Iris pigment epithelial cell (primary cell): ENCODE measurements around the gene UMODL1.
A peak's percentile ranks its signal among the peaks of the same experiment; 100 is the strongest.

Experiments
- DNase-seq: peaks from one replicate; pipeline ENCODE4 v3.0.0-alpha.2; 2011; ENCODE audit warnings: low read depth

Gene UMODL1

GRCh38 chr21:42080788-42081083 lies 9.6 kb downstream of the UMODL1 start:
- peak; percentile 85 for DNase-seq

DNA sequence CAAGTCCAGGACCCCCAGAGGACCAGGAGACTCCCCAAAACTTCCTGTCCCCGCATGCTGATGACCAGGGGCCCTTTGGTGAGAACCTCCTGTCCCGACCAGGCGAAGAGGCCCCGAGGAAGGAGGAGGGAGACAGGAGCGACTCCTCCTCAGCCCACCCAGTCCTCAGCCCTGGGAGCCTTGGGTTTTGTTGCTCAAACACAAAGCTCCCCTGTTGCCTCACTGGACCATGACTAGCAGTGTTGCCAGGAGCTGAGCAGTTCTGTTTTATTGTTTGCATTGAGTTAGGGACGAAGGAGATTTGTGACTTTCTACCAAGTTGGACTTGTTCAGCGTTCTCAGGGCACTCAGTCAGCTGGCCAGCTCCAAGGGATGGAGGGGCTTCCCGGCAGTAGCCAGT lies 10.0 kb downstream of the UMODL1 start:
- no peak for DNase-seq

DNA sequence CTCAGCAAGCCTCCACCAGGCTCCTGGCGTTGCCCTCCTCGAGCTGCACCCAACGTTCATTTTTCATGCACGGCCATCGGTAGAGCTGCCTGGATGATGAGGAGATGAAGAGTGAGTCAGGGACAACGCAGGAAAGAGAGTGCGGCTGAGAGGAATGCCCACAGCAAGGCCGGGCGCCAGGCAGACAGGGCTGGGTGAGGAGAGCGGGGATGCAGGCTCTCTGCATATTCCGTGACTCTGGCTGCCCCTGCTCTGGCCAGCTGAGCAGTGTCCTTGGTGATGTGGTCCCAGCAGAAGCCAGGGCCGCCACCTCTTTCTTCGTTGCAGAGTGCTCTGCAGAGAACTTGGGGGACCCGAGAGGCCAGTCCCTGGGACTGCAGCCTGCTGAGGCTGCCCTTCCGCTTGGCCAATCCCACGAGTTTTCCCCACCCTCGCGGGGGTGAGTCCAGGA lies 10.8 kb downstream of the UMODL1 start:
- DNase-seq, result no peak

DNA sequence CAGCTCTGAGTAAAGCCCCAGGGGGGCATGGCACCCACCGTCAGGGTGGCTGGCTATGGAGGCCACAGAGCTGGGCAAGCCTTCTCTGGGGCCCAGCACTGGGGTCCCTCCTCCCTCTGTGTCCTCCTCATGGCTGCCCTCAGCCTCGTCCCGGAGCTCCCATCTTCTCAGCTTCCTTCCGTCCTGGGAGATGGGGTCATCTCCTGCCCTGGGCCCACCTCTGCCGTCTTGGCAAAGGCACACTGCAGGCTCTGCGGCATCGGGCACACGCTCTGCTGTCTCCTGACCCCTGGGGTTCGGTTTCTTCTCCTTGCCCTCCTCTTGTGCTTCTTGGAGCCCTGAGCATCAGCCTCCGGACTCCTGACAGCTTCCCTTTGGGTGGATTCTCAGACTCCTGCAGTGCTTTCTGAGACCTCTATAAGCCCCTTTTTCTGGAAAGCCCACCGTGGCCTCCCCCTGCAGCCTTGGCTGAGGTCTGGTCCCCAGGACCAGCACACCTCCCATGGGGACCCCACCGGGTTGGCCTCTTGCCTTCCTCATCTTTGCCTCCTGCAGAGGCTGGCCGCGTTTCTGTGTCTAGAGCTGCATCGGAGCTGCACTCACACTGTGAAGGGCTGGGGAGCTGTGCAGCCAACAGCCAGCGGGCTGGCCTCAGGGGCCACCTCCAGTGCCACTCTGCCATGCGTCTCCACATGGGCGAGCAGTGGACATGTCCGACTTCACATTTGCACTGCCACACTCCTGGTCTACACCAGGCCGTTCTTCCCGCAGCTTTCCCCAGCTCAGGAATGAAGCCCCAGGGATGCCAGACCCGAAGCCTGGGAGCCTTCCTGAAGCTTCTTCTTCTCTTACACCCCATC lies 11.6 kb downstream of the UMODL1 start:
- no peak for DNase-seq

DNA sequence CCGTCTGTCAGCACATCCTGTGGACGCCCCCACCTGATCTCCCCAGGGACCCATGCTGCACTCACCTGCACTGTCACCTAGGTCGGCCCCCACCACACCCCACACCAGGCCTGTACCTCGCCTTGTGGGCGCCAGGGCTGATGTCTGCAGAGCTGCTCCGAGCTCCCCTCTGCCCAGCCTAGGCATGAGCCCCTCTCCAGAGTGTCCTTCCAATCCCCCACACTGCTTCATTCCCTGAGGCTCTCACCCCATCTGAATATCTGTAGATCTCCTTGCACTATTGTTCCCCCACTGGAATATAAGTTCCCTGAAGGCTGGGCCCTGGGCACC lies 12.2 kb downstream of the UMODL1 start:
- DNase-seq, result no peak

GRCh38 chr21:42084079-42084478 lies 13.0 kb downstream of the UMODL1 start:
- DNase-seq, result no peak

- no peak for DNase-seq
These were observed 14.3 kb downstream of the UMODL1 start for GRCh38 chr21:42085246-42086077.

- no peak for DNase-seq
These were observed 15.9 kb downstream of the UMODL1 start for GRCh38 chr21:42086969-42087368.

DNA sequence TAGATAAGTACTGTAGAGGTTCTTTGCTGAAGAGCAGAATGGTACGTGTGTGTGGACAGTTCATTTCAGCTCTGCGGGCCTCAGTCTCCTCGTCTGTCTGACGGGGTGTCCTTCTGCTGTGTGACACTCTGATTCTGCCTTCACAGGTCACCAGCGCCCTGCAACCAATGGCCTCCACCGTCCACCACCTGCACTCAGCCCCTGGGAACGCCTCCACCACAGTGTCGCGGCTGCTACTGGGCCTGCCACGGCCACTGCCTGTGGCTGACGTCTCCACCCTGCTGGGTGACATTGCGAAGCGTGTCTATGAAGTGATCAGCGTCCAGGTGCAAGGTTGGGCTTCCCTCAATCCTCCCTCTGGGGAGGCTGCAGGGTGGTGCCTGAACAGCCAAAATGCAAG lies 17.0 kb downstream of the UMODL1 start:
- DNase-seq, result no peak

GRCh38 chr21:42088658-42089057 lies 17.5 kb downstream of the UMODL1 start:
- no peak for DNase-seq

DNA sequence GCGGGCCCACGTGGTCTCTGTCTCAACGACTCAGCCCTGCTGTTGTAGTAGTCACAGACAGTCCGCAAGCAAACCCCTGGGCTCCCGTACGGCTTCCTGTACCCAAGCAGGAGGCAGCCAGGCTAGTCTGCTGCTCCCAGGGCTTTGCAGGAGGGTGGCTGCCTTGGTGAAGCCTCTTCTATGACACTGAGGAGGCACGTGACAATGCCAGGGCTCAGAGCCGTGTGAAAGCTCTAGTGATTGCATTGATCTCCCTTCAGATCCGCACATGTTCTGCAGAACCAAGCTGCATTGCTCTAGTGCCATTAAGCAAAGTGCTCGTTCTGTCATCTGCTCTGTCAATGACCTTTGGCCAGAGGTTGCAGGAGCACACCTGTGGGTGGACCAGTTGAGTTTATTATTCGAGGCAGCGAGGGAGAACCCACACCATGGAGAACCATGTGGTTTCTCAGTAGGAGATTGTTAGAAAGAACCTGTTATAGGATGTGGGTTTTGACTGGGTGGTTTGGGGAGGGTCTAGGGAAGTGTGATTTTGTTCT lies 18.0 kb downstream of the UMODL1 start:
- DNase-seq, result peak; percentile 37

DNA sequence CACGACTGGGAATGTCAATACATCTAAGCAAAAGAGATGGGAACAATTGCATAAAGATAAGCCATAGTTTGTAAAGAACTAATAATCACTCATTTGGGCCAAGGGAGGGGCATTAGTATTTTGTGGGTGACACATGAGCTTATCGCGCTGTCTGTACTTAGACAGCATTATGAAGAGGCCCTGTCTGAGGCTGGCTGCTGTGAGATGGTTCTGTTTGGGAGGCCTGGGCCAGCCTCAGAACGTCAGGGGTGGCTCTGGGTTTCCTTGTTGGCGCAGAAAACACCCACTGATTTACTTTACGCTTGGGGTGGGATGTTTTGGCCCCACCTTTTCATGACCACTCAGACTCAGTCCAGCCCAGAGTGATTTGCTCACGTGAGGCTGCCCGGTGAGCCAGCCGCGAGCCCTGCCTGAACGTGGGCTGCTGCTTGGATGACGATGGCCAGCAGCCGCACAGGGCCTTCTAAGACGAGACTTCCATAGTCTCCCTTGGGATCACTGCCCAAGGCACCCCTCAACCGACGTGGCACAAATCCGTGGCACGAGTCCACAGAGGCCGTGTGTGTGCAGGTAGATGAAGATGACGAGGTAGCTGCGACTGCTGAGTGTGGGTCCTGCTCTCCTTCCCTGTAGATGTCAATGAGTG lies 18.7 kb downstream of the UMODL1 start:
- DNase-seq, result no peak

DNA sequence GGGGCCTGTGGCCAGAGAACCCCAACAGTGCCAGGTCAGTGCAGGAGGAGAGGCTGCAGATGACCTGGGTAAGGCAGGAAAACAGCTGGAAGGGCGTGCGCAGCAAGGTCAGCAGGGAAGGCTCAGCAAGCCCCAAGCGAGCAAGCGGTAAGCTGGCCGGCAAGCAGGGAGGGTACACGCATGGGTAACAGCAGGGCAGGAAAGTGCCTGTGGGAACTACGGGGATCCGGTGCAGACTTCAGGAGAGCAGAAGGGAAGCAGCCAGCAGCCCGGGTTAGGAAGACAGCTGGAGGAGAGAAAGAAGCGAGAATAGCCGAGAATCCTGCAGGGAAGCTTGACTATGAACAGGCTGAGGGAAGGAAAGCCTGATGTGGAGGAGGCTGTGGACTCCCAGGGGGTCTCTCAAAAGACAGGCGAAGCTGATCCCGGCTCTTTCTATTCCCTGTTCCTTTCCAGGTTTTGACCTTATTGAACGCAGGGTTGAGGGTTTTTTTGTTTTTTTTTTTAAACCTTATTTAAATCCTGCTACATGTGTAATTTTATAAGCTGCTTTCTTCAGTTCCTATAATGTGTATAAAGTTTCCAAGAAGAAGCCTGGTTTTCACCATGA lies 20.9 kb downstream of the UMODL1 start:
- no peak for DNase-seq

GRCh38 chr21:42092771-42093170 lies 21.7 kb downstream of the UMODL1 start:
- DNase-seq, result no peak

- DNase-seq, result no peak
These were observed 22.1 kb downstream of the UMODL1 start for GRCh38 chr21:42093186-42093585.

- peak; percentile 91 for DNase-seq
These were observed 22.9 kb downstream of the UMODL1 start for GRCh38 chr21:42093991-42094421.

DNA sequence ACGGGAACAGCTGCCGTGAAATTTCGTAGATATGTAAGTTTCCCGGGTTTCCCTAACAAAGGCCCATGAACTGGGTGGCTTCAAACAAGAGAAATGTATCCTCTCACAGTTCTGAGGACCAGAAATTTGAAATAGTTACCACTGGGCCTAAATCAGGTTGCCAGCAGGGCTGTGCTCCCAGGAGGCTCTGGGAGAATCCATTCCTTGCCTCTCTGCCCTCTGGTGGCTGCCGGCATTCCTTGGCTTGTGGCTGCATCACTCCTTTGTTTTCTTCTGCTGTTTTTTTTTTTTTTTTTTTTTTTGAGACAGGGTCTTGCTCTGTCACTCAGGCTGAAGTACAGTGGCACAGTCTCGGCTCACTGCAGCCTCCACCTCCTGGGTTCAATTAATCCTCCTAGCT lies 23.7 kb downstream of the UMODL1 start:
- DNase-seq, result no peak

- DNase-seq, result no peak
These were observed 24.5 kb downstream of the UMODL1 start for GRCh38 chr21:42095581-42095980.

GRCh38 chr21:42096566-42096965 lies 25.4 kb downstream of the UMODL1 start:
- no peak for DNase-seq

DNA sequence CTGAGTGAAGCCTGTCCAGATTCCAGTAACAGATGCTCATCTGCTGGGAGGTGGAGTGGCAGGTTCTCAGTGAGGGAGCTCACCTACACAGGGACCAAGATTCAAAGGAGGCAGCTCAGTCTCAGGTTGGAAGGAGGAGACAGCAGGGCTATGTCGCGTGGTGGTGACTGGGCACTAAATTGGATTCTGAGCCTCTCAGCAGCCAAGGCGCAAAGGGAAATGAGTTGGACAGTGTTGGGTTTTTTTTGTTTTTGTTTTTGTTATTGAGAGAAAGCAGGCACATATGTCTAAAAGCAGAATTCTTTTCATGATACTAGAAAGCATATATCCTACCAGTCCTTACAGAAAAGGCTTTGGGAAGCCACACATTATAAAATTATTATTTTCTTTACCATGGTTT lies 26.2 kb downstream of the UMODL1 start:
- DNase-seq, result no peak

DNA sequence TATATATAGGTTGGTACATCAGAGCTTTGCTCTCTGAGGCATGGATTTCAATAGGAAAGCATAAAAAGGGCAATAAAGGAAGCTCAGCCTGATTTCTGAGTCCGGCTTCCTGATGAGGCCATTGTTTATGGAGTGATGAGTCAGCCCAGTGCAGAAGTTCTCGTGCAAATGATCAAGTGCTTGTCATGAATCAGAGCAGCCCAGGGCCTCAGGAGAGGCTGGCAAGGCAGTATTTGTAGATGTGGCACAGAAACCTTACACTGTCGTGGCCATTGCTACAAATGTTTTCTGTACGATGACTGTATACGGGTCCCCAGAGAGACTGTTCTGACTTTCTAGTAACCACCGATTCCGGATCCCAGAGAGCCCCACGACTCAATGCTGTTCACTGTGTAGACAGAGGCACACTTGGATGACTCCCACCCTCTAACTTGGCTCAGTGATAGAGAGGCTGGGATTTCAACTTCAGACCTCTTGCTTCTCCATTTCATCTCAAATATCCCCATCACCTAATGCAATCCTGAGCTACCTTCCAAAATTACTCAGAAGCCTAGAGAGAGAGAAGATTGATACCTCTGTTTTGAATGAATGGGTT lies 26.8 kb downstream of the UMODL1 start:
- DNase-seq, result peak; percentile 98

- no peak for DNase-seq
These were observed 27.9 kb downstream of the UMODL1 start for GRCh38 chr21:42098957-42099505.
